ENCODE data around the gene GALNT10.

The GALNT10 gene

DNA sequence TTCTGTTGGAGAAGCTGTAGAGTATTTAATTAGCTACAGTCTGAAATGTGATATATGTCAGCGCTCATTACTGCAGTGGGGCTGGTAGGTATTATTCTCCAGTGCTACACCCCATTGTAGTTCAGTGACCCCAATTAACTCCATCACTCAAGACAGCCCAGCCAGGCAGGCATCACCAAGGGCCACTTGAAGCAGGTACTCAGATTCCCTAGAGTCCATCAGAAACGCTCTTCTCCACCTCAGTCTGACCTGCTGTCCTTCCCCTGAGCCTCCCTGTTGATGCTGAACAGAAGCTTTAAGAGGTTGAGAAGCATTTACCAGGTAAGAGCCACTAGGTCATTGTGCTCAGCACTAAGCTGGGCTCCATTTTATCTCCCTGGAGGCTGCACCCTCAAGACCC lies 71.8 kb downstream of the GALNT10 start:
- no peak for ATAC-seq
- TF ChIP-seq, protein P1, sequence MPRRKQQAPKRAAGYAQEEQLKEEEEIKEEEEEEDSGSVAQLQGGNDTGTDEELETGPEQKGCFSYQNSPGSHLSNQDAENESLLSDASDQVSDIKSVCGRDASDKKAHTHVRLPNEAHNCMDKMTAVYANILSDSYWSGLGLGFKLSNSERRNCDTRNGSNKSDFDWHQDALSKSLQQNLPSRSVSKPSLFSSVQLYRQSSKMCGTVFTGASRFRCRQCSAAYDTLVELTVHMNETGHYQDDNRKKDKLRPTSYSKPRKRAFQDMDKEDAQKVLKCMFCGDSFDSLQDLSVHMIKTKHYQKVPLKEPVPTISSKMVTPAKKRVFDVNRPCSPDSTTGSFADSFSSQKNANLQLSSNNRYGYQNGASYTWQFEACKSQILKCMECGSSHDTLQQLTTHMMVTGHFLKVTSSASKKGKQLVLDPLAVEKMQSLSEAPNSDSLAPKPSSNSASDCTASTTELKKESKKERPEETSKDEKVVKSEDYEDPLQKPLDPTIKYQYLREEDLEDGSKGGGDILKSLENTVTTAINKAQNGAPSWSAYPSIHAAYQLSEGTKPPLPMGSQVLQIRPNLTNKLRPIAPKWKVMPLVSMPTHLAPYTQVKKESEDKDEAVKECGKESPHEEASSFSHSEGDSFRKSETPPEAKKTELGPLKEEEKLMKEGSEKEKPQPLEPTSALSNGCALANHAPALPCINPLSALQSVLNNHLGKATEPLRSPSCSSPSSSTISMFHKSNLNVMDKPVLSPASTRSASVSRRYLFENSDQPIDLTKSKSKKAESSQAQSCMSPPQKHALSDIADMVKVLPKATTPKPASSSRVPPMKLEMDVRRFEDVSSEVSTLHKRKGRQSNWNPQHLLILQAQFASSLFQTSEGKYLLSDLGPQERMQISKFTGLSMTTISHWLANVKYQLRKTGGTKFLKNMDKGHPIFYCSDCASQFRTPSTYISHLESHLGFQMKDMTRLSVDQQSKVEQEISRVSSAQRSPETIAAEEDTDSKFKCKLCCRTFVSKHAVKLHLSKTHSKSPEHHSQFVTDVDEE (CRISPR knock-in tag; IDR thresholded peaks at IDR 0.05), result no peak
- TF ChIP-seq TOX (CRISPR knock-in tag; IDR thresholded peaks at IDR 0.05; ENCODE audit: borderline replicate concordance) (no peak), ARNTL (CRISPR knock-in tag; IDR thresholded peaks at IDR 0.05; ENCODE audit: borderline replicate concordance, low read depth) (no peak), ZC3H10 (CRISPR knock-in tag; IDR thresholded peaks at IDR 0.05) (no peak), ISL1 (CRISPR knock-in tag; IDR thresholded peaks at IDR 0.05) (no peak), ZNF70 (CRISPR knock-in tag; IDR thresholded peaks at IDR 0.05) (no peak), RARB (CRISPR knock-in tag; IDR thresholded peaks at IDR 0.05) (no peak), BACH2 (CRISPR knock-in tag; IDR thresholded peaks at IDR 0.05; ENCODE audit: borderline replicate concordance) (no peak), PPARA (CRISPR knock-in tag; IDR thresholded peaks at IDR 0.05; ENCODE audit: borderline replicate concordance) (no peak), ZFP3 (CRISPR knock-in tag; IDR thresholded peaks at IDR 0.05) (no peak), GLIS3 (CRISPR knock-in tag; IDR thresholded peaks at IDR 0.05) (no peak)
- TF ChIP-seq, protein P2, sequence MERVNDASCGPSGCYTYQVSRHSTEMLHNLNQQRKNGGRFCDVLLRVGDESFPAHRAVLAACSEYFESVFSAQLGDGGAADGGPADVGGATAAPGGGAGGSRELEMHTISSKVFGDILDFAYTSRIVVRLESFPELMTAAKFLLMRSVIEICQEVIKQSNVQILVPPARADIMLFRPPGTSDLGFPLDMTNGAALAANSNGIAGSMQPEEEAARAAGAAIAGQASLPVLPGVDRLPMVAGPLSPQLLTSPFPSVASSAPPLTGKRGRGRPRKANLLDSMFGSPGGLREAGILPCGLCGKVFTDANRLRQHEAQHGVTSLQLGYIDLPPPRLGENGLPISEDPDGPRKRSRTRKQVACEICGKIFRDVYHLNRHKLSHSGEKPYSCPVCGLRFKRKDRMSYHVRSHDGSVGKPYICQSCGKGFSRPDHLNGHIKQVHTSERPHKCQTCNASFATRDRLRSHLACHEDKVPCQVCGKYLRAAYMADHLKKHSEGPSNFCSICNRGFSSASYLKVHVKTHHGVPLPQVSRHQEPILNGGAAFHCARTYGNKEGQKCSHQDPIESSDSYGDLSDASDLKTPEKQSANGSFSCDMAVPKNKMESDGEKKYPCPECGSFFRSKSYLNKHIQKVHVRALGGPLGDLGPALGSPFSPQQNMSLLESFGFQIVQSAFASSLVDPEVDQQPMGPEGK (CRISPR knock-in tag; IDR thresholded peaks at IDR 0.05; ENCODE audit: borderline replicate concordance), result no peak
- TF ChIP-seq, protein P3, sequence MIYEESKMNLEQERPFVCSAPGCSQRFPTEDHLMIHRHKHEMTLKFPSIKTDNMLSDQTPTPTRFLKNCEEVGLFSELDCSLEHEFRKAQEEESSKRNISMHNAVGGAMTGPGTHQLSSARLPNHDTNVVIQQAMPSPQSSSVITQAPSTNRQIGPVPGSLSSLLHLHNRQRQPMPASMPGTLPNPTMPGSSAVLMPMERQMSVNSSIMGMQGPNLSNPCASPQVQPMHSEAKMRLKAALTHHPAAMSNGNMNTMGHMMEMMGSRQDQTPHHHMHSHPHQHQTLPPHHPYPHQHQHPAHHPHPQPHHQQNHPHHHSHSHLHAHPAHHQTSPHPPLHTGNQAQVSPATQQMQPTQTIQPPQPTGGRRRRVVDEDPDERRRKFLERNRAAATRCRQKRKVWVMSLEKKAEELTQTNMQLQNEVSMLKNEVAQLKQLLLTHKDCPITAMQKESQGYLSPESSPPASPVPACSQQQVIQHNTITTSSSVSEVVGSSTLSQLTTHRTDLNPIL (CRISPR knock-in tag; IDR thresholded peaks at IDR 0.05; ENCODE audit: low read depth), result no peak

DNA sequence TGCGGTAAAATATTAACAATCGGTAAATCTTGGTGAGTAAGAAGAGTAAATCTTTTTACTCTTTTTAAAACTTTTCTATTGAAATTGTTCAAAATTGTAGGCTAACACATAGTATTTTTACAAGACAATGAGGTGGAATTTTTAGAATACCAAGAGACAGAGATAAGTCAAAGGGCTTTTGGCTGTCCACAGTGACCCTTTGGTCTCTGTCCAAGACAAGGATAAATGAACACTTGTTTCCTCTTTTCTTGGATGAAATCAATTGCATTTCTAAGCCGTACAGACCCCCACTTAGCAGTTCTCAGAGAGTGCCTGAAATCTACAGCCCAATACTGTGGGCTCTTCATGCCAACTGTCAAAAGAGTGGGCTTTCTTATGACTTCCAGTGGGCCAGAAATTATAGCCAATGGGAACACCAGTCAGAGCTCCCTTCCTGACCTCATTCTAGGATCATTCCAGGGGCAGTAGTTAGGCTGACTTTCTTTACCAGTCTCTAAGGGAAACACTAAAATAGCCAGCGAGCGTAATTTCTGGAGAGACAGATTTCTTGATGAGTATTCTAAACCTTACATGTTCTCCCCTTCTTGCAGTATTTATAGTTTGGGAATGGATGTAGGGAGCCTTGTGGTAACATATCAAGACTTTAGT lies 74.1 kb downstream of the GALNT10 start:
- no peak for ATAC-seq

DNA sequence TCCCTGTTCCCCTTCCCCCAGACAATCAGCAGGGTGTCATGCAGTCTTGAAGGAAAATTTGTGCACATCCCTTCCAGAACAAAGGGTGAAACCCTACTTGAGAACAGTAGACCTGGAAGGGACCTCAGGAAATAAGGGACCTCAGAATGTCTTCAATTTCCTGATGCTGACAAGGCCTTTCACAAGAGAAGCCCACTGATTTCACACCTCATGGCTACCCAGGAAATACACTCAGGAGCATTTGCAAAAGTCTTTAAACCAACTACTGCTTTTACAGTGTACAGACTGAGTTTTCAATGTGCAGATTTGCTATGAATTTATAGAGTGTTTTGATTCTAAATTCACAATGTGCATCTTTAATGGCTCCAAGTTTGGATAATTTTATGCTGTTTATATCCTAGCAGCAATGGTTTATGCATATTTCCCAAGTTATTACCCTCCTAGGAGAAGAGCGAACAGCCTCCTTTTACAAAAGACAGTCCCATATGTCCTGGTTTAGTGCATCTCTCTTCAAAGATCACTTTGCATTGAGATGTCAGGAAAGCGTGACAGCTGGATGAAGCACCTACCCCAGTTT lies 74.8 kb downstream of the GALNT10 start:
- no peak for ATAC-seq
- TF ChIP-seq ZNF70 (CRISPR knock-in tag; IDR thresholded peaks at IDR 0.05) (no peak), ISL1 (CRISPR knock-in tag; IDR thresholded peaks at IDR 0.05) (no peak), ZFP3 (CRISPR knock-in tag; IDR thresholded peaks at IDR 0.05) (no peak), ZNF565 (CRISPR knock-in tag; conservative IDR thresholded peaks at IDR 0.05; ENCODE audit: low read depth) (no peak), CSDC2 (CRISPR knock-in tag; IDR thresholded peaks at IDR 0.05) (no peak), TCF4 (CRISPR knock-in tag; IDR thresholded peaks at IDR 0.05; ENCODE audit: borderline replicate concordance) (no peak), TOX (CRISPR knock-in tag; IDR thresholded peaks at IDR 0.05; ENCODE audit: borderline replicate concordance) (no peak), ZNF8 (CRISPR knock-in tag; IDR thresholded peaks at IDR 0.05) (no peak), BACH2 (CRISPR knock-in tag; IDR thresholded peaks at IDR 0.05; ENCODE audit: borderline replicate concordance) (no peak), GLIS3 (CRISPR knock-in tag; IDR thresholded peaks at IDR 0.05) (no peak), ARNTL (CRISPR knock-in tag; IDR thresholded peaks at IDR 0.05; ENCODE audit: borderline replicate concordance, low read depth) (no peak), OSR1 (CRISPR knock-in tag; IDR thresholded peaks at IDR 0.05) (no peak), ZC3H10 (CRISPR knock-in tag; IDR thresholded peaks at IDR 0.05) (no peak)
- TF ChIP-seq, protein P2 (CRISPR knock-in tag; IDR thresholded peaks at IDR 0.05; ENCODE audit: borderline replicate concordance), result no peak
- TF ChIP-seq, protein P4, sequence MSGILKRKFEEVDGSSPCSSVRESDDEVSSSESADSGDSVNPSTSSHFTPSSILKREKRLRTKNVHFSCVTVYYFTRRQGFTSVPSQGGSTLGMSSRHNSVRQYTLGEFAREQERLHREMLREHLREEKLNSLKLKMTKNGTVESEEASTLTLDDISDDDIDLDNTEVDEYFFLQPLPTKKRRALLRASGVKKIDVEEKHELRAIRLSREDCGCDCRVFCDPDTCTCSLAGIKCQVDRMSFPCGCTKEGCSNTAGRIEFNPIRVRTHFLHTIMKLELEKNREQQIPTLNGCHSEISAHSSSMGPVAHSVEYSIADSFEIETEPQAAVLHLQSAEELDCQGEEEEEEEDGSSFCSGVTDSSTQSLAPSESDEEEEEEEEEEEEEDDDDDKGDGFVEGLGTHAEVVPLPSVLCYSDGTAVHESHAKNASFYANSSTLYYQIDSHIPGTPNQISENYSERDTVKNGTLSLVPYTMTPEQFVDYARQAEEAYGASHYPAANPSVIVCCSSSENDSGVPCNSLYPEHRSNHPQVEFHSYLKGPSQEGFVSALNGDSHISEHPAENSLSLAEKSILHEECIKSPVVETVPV (CRISPR knock-in tag; IDR thresholded peaks at IDR 0.05), result no peak

More for the DNA sequence above, 74.1 kb downstream of the GALNT10 start:
- TF ChIP-seq ESRRG (CRISPR knock-in tag; IDR thresholded peaks at IDR 0.05) (no peak), RARB (CRISPR knock-in tag; IDR thresholded peaks at IDR 0.05) (no peak), TCF4 (CRISPR knock-in tag; IDR thresholded peaks at IDR 0.05; ENCODE audit: borderline replicate concordance) (no peak), ZFP3 (CRISPR knock-in tag; IDR thresholded peaks at IDR 0.05) (no peak), PPARA (CRISPR knock-in tag; IDR thresholded peaks at IDR 0.05; ENCODE audit: borderline replicate concordance) (no peak), BACH2 (CRISPR knock-in tag; IDR thresholded peaks at IDR 0.05; ENCODE audit: borderline replicate concordance) (no peak), GLIS3 (CRISPR knock-in tag; IDR thresholded peaks at IDR 0.05) (no peak), SNAI2 (CRISPR knock-in tag; IDR thresholded peaks at IDR 0.05) (no peak)
- TF ChIP-seq, protein P5, sequence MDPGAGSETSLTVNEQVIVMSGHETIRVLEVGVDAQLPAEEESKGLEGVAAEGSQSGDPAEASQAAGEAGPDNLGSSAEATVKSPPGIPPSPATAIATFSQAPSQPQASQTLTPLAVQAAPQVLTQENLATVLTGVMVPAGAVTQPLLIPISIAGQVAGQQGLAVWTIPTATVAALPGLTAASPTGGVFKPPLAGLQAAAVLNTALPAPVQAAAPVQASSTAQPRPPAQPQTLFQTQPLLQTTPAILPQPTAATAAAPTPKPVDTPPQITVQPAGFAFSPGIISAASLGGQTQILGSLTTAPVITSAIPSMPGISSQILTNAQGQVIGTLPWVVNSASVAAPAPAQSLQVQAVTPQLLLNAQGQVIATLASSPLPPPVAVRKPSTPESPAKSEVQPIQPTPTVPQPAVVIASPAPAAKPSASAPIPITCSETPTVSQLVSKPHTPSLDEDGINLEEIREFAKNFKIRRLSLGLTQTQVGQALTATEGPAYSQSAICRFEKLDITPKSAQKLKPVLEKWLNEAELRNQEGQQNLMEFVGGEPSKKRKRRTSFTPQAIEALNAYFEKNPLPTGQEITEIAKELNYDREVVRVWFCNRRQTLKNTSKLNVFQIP (CRISPR knock-in tag; IDR thresholded peaks at IDR 0.05; ENCODE audit: borderline replicate concordance, low read depth), result no peak
- TF ChIP-seq, protein P4 (CRISPR knock-in tag; IDR thresholded peaks at IDR 0.05), result no peak
